GM18951 (cell line): ENCODE data around the gene ZFP92.

Source experiments
- POLR2A ChIP-seq: IDR thresholded peaks from 4 replicates; pipeline ENCODE4 v1.6.1; 2011; ENCODE audit warnings: mild to moderate bottlenecking; ENCODE audit not compliant: insufficient read length, insufficient read depth; ENCODE audit errors: extremely low read depth
- in situ Hi-C: fragments of 300-500 bp; cut with MboI; formaldehyde crosslinking; loops from one replicate; pipeline ENCODE4 v1.12.0; 2022; ENCODE audit warnings: low sequenced_read_pairs, mixed read lengths, inconsistent platforms; ENCODE audit not compliant: unreplicated experiment

Gene ZFP92

DNA sequence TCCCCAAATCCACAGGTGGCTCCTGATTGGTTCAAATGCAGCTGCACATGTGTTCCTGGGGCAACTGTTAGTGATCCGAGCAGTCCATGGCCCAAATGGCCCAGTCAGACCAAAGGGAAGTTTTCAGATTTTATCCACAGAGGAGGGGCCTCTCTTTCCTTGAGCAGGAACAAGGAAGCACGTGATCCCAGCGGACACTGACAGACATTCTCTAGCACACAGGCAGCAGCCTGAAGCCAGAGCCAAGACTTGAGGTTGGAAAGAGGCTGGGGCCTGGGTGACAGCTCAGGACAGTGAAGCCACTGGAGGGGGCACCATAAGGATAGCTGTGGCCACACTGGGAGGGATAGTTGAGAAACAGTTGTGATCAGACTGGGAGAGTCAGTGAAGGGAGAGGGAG lies 3.5 kb upstream of the ZFP92 start:
- in situ Hi-C loops, result no loop called here
- no peak for TF ChIP-seq POLR2A

DNA sequence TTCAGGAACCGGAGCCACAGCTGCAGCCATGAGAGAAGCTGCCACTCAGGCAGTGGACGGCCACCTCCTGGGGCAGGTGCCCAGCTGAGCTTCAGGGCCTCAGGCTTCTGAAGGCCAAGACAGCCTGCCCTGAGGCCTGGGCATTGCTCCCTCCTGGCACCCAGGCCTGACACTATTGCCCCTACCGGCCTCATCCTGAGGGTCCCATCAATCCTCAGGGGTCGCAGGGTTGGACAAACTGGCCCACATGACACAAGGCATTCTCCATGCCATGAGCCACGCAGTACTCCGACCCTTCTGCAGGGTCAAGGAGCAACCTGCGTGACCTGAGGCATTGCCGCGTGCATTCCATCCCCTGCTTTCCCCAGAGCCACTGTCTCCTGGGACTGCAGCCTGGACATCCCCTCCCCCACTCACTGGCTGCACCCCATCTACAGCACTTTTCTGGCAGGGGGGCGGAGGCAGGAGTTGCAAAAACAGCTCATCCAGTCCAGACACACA lies 3.0 kb upstream of the ZFP92 start:
- in situ Hi-C loops, result no loop called here
- no peak for TF ChIP-seq POLR2A

DNA sequence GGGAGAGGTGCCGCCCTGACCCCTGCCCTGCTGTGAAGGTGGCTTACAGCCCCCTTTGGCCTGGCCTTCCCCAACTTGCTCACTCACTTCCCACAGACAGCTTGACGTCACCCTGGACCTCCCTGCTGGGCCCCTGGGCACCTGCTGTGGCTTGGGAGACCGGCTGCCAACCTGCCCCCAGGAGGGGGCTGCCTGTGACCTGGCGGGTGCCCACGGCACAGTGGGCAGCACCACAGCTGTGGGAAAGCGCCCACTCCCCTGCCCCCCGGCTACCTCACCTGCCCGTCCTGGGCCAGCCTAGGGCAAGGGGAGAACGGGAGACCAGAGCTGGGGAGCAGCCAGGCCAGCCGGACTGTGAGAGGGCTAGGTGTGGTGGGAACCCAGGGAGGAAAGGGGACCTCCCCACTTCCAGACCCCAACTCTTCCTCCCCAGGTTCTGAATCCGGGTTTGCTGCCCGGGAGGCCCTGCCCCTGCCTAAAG lies 2.4 kb upstream of the ZFP92 start:
- TF ChIP-seq POLR2A, result no peak
- in situ Hi-C loops, result no loop called here

DNA sequence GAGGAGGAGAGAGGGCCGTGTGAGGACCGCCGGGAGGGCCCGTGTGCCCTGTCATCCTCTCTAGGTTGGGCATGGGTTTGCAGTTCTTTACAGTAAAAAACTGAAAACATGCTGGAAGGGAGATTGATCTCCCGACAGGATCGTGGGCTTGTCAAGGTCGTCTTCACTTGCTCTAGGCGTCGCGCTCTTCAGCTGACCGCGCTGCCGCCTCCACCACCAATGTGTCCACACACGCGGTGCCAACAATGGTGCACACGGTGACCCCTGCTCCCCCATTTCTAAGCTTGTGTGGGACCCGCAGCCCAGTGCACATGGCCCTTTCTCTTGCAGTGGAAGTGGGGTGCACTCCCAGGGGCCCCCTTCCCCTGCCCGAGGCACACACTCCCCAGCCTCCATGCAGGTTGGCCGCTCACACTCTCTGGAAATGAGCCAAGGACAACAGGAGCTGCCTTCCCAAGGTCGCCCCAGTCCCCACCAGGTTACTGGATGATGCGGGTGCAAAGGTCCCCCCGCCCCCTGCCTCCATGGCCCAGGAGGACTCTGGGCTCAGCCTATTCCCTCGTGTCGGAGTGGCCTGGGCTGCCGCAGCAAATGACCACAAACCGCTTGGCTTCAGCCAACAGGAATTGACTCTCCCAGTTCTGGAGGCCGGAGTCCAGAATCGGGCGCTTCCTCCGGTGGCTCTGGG lies 1.7 kb upstream of the ZFP92 start:
- in situ Hi-C loops, result no loop called here

DNA sequence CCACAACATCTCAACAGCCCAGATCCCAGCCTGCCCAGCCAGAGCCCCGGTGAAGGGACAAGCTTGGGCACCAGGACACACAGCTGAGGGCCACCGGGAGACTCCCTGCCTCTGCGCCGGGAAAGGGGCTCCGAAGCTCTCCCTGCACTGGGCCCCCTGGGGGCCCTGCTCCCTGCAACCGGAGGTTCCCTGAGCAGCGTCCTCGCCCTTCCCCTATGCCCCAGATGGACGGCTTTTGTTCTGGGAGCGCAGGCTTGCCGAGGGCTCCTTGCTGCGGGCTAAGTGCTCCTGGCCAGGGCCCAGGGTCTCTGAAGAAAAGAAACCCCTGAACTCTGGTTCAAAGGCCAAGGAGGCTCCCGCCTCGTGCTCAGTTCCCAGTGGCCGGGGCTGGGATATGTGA lies 899 bp upstream of the ZFP92 start:
- in situ Hi-C loops, result no loop called here
- TF ChIP-seq POLR2A, result no peak

More for the DNA sequence above, 1.7 kb upstream of the ZFP92 start:
- no peak for TF ChIP-seq POLR2A

DNA sequence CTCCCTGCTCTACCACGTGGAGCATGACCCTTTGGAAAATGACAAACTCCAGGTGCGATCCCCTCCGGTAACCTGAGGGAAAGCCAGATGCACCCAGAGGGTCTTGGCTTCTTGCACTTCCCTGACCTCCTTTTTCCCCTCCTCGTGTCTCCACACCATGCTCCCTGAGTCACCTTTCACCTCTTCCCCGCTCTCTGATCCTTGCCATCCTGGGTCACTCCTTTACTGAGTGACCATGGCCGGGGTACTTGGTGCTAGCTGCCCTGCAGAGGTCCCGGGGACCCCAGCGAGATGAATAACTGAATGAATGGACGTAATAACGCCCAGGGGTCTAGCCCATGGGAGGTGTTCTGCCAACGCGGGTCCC lies 401 bp upstream of the ZFP92 start:
- in situ Hi-C loops, result no loop called here

DNA sequence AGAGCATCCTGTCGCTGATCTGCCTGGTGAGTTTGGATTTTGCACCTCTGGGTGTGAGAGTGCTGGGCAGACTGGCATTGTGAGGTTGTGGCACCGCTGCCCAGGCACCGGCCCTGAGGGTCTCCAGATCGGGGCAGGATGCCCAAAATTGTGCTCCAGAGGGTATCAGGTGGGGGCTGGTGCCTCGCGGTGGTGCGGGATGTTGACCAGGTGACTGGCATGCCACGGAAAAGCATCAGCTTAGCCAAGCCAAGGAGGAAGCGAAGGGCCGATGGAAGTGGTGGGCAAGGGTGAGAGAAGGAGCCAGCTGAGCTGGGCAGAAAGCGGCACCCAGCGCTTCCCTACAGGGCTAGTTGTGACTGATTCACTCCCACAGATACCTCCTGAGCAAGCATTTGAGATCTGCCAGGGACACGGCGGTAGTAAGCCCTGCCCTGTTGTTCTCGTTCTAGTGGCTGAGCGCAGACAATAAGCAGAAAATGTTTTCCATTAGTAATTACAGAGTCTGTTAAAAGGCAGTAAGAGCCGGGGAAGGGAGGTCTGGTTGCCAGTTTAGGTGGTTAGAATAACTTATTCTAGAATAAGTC lies 809 bp downstream of the ZFP92 start:
- no peak for TF ChIP-seq POLR2A
- in situ Hi-C loops, result no loop called here

More for the DNA sequence above, 401 bp upstream of the ZFP92 start:
- TF ChIP-seq POLR2A, result no peak

DNA sequence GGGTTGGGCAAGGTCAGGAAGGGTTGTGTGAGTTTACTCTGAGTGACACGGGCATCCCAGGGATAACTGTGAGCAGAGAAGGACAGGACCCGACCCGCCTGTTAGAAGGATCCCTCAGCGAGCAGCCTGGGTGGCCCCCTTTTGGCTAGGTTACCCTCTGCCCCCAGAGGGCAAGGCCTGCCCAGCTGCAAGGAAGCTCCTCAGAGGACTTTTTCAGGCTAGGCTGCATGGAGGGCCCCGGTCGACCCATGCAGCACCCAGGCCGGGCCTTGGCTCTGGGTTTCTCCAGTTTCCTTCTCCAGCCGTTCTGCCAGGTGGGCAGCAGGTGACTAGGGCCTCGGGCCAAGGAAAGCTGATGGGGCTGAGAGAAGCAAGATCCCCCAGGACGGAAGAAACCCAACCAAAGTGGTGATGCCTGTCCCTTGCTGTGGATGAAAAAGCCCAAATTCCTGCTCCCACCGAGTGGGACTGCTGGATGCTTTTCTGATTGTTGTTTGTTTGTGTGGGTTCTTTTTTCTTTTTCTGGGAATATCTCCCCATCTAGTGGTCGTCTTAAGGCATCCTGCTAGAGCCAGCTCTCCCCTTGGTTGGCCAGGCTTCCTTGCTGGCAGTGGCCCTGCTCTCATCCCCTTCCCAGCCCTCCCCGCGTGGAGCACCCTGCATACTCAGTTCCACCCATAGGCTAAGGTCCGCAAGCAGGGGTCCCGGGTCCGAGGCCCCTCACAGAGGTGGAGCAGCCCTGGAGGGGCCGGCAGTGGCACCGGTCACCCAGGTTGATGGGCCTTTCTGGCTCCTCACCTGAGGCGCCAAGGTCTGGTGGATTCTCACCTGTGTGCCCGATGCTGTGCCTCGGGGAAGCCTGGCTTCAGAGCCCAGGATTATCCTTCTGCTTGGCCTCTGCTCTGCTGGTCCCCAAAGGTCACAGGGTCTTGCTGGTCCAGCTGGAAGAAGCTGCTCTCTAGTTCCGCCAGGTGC lies 1.8 kb downstream of the ZFP92 start:
- in situ Hi-C loops, result no loop called here
- TF ChIP-seq POLR2A, result no peak

DNA sequence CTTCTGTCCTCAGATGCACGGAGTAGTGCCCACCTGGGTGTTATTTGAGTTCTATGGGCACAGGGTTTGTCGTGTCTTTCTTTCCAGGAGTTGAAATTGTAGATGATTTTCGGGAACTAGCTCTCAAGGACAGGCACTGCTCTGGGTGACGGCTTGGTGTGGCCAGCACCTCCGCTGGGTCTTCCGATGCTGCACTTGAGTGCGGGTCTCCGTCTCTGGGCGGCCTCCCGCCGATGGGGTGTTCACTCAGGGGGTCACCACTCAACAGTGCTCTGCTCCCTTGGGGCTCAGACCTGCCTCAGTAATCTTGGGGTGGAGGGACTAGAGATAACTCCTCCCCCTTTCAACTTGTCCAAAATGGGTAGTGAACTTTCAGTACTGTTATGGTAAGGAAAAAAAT lies 2.5 kb downstream of the ZFP92 start:
- TF ChIP-seq POLR2A, result no peak
- in situ Hi-C loops, result no loop called here

DNA sequence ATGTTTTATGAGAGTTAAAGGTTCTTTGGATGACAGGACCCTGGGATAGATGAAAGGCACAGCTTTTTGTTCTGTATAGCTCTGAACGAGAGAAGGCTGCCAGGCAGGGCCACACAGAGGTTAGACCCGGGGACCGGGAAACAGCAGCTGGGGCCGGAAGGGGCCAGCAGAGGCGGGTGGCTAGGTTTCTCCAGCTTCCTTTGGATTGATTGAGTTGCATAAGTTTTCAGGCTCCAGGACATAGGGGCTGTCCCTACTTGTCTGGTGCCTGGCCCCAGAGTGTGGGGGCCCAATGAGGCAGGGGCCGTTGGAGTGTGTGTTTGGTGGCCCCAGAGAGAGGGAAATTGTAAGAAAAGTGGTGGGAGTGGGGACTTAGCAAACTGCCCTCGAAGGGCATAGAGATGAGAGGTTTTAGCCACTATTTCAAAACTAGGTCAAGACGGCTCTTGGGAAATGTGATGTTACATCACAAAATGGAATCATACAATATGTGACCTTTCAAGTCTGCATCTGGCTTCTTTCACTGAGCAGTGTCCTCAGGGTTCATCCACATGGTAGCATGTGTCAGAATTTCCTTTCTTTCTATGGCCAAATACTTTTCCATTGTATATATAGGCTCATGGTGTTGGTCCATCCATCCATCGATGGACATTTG lies 3.7 kb downstream of the ZFP92 start:
- in situ Hi-C loops, result no loop called here
- no peak for TF ChIP-seq POLR2A

DNA sequence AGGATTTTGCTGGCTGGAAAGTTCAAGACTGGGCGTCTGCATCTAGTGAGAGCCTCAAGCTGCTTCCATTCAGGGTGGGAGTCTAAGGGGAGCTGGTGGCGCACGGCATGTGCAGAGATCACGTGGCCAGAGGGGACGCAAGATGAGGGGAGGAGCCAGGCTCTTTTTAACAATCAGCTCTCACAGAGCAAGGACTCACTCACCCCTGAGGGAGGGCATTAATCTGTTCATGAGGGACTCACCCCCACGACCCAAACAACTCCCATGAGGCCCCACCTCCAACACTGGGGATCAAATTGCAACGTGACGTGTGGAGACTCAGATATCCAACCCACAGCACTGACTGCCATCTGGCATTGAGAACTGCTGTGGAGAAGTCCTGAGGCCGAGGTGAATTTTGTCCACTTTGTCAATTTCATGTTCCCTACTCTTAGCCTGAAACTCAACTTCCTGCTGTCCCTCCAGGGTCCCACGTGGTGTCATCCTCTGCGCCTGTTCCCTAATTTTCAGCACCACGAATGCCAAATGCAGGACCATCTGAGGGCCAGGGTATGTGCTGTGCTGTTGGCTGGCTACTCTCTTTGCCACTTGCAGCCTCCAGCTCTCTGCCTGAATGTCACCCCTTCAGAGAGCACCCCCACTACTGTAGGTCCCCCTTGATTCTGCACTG lies 5.6 kb downstream of the ZFP92 start:
- in situ Hi-C loops, result no loop called here

DNA sequence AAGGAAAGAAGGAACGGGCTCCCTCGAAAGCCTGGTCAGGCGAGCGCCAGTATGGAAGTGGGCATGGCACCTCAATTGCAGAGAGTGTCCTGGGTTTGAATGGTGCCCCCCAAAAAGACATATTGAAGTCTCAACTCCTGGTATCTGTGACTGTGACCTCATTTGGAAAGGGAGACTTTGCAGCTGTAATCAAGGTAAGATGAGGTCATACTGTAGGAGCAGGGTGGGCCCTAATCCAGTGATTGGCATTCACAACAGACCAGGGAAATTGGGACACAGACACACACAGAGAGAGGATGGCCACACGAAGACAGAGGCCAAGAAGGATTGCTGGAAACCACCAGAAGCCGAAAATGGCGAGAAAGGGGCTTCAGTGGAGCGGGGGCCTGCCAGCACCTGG lies 6.4 kb downstream of the ZFP92 start:
- TF ChIP-seq POLR2A, result no peak
- in situ Hi-C loops, result no loop called here

More for the DNA sequence above, 5.6 kb downstream of the ZFP92 start:
- no peak for TF ChIP-seq POLR2A

DNA sequence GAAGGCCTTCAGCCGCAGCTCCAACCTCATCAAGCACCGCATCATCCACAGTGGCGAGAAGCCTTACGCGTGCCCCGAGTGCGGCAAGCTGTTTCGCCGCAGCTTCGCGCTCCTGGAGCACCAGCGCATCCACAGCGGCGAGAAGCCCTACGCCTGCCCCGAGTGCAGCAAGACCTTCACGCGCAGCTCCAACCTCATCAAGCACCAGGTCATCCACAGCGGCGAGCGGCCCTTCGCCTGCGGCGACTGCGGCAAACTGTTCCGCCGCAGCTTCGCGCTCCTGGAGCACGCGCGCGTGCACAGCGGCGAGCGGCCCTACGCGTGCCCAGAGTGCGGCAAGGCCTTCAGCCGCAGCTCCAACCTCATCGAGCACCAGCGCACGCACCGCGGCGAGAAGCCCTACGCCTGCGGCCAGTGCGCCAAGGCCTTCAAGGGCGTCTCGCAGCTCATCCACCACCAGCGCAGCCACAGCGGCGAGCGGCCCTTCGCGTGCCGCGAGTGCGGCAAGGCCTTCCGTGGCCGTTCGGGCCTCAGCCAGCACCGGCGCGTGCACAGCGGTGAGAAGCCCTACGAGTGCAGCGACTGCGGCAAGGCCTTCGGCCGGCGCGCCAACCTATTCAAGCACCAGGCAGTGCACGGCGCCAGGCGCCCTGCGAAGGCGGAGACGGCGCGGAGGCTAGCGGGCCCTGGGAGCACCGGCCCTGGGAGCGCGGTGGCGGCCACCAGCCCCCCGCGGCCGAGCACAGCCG lies 9.8 kb downstream of the ZFP92 start:
- TF ChIP-seq POLR2A, result no peak
- in situ Hi-C loops, result no loop called here
